Measurements from ENCODE around the gene LYPLA2. TPM values are rescaled to one million over a fixed set of nuclear protein-coding genes. Genes with fewer than 3 reads are reported as not detected.

The LYPLA2 gene
- total and polyA plus RNA-seq, 2 experiments from 2014 or later = 102 to 204 TPM

DNA sequence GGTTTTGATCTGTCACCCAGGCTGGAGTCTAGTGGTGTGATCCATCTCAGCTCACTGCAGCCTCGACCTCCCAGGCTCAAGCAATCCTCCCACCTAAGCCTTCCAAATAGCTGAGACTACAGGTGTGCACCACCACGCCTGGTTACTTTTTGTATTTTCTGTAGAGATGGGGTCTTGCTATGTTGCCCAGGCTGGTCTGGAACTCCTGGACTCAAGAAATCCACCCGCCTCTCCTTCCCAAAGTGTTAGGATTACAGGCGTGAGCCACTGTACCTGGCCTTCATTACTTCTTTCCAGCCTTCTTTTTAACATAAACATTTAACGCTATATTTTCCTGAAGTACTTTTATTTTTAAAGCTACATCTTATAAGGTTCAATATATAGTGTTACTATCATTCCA lies 52.7 kb downstream of the LYPLA2 start:
- H3K27ac Mint-ChIP-seq = no peak overlapping the region
- no peak for DNase-seq (ENCODE audit: low spot score)
- Histone ChIP-seq H3K27me3 (ENCODE audit: insufficient read depth) (no peaks in the 10 kb centered on the region), H3K4me2 (no peak overlapping the region), H3K9me2 (ENCODE audit: insufficient read depth) (no peaks in the 10 kb centered on the region), H3F3A (replicated peaks; ENCODE audit: low read depth) (no peaks in the 10 kb centered on the region), H3K27ac (ENCODE audit: low read depth) (no peak overlapping the region), H3K4me3 (no peak overlapping the region), H3K36me3 (ENCODE audit: insufficient read depth) (no peaks in the 10 kb centered on the region; the same call in 1 of the 2 replicates), H4K20me1 (replicated peaks; ENCODE audit: insufficient read depth) (no peaks in the 10 kb centered on the region), H2AFZ (no peak overlapping the region), H3K4me1 (ENCODE audit: insufficient read depth) (no peaks in the 10 kb centered on the region), H3K79me2 (replicated peaks; ENCODE audit: insufficient read depth) (no peaks in the 10 kb centered on the region)
- H3K27me3 Mint-ChIP-seq (ENCODE audit: insufficient read depth, low read depth, poor library complexity) = peaks cover 2% of the 10 kb centered on the region
- H3K9me3 Mint-ChIP-seq = peaks cover 12% of the 10 kb centered on the region; the same call in 2 of the 3 replicates
- peaks cover 18% of the 10 kb centered on the region; the same call in 2 of the 3 replicates for H3K36me3 Mint-ChIP-seq (ENCODE audit: low read depth)
- TF ChIP-seq, protein P1, sequence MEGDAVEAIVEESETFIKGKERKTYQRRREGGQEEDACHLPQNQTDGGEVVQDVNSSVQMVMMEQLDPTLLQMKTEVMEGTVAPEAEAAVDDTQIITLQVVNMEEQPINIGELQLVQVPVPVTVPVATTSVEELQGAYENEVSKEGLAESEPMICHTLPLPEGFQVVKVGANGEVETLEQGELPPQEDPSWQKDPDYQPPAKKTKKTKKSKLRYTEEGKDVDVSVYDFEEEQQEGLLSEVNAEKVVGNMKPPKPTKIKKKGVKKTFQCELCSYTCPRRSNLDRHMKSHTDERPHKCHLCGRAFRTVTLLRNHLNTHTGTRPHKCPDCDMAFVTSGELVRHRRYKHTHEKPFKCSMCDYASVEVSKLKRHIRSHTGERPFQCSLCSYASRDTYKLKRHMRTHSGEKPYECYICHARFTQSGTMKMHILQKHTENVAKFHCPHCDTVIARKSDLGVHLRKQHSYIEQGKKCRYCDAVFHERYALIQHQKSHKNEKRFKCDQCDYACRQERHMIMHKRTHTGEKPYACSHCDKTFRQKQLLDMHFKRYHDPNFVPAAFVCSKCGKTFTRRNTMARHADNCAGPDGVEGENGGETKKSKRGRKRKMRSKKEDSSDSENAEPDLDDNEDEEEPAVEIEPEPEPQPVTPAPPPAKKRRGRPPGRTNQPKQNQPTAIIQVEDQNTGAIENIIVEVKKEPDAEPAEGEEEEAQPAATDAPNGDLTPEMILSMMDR (conservative IDR thresholded peaks at IDR 0.05; ENCODE audit: low read depth in 2 of 2) = no peak
- TF ChIP-seq ZNF114 (CRISPR knock-in tag; IDR thresholded peaks at IDR 0.05) = no peak
- no peak for TF ChIP-seq CREB1 (CRISPR knock-in tag; IDR thresholded peaks at IDR 0.05; ENCODE audit: low read depth)
- TF ChIP-seq ZNF331 (CRISPR knock-in tag; IDR thresholded peaks at IDR 0.05; ENCODE audit: low read depth) = no peak
- no peak for TF ChIP-seq NANOG (IDR thresholded peaks at IDR 0.05; ENCODE audit: borderline replicate concordance)
- no peak for TF ChIP-seq EZH2phosphoT487 (IDR thresholded peaks at IDR 0.05; ENCODE audit: unreplicated experiment)
- TF ChIP-seq JUNB (IDR thresholded peaks at IDR 0.05; ENCODE audit: unreplicated experiment) = no peak
- TF ChIP-seq, protein P2, sequence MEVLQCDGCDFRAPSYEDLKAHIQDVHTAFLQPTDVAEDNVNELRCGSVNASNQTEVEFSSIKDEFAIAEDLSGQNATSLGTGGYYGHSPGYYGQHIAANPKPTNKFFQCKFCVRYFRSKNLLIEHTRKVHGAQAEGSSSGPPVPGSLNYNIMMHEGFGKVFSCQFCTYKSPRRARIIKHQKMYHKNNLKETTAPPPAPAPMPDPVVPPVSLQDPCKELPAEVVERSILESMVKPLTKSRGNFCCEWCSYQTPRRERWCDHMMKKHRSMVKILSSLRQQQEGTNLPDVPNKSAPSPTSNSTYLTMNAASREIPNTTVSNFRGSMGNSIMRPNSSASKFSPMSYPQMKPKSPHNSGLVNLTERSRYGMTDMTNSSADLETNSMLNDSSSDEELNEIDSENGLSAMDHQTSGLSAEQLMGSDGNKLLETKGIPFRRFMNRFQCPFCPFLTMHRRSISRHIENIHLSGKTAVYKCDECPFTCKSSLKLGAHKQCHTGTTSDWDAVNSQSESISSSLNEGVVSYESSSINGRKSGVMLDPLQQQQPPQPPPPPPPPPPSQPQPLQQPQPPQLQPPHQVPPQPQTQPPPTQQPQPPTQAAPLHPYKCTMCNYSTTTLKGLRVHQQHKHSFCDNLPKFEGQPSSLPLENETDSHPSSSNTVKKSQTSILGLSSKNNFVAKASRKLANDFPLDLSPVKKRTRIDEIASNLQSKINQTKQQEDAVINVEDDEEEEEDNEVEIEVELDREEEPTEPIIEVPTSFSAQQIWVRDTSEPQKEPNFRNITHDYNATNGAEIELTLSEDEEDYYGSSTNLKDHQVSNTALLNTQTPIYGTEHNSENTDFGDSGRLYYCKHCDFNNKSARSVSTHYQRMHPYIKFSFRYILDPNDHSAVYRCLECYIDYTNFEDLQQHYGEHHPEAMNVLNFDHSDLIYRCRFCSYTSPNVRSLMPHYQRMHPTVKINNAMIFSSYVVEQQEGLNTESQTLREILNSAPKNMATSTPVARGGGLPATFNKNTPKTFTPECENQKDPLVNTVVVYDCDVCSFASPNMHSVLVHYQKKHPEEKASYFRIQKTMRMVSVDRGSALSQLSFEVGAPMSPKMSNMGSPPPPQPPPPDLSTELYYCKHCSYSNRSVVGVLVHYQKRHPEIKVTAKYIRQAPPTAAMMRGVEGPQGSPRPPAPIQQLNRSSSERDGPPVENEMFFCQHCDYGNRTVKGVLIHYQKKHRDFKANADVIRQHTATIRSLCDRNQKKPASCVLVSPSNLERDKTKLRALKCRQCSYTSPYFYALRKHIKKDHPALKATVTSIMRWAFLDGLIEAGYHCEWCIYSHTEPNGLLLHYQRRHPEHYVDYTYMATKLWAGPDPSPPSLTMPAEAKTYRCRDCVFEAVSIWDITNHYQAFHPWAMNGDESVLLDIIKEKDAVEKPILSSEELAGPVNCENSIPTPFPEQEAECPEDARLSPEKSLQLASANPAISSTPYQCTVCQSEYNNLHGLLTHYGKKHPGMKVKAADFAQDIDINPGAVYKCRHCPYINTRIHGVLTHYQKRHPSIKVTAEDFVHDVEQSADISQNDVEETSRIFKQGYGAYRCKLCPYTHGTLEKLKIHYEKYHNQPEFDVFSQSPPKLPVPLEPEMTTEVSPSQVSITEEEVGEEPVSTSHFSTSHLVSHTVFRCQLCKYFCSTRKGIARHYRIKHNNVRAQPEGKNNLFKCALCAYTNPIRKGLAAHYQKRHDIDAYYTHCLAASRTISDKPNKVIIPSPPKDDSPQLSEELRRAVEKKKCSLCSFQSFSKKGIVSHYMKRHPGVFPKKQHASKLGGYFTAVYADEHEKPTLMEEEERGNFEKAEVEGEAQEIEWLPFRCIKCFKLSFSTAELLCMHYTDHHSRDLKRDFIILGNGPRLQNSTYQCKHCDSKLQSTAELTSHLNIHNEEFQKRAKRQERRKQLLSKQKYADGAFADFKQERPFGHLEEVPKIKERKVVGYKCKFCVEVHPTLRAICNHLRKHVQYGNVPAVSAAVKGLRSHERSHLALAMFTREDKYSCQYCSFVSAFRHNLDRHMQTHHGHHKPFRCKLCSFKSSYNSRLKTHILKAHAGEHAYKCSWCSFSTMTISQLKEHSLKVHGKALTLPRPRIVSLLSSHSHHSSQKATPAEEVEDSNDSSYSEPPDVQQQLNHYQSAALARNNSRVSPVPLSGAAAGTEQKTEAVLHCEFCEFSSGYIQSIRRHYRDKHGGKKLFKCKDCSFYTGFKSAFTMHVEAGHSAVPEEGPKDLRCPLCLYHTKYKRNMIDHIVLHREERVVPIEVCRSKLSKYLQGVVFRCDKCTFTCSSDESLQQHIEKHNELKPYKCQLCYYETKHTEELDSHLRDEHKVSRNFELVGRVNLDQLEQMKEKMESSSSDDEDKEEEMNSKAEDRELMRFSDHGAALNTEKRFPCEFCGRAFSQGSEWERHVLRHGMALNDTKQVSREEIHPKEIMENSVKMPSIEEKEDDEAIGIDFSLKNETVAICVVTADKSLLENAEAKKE (CRISPR knock-in tag; IDR thresholded peaks at IDR 0.05) = no peak
- no peak for TF ChIP-seq STAT1 (IDR thresholded peaks at IDR 0.05; ENCODE audit: unreplicated experiment)
- no peak for ATAC-seq
- no peaks in the 10 kb centered on the region for H3K4me1 Mint-ChIP-seq
- H3K4me3 Mint-ChIP-seq = no peak overlapping the region

Other genes starting within 250 kb of the LYPLA2 start
- gene ID3, start 231.6 kb upstream of the LYPLA2 start, total RNA-seq (2014; rRNA removed; shearing (Covaris generic)) = 153 and 164 TPM in 2 replicates
- 330 and 345 TPM in 2 replicates for gene ID3, start 231.6 kb upstream of the LYPLA2 start, polyA plus RNA-seq (2016; fragmentation: Nextera tagmentation; extraction: Ambion mirVana)
- gene RPL11, start 99.3 kb upstream of the LYPLA2 start, total RNA-seq (2014; rRNA removed; shearing (Covaris generic)) = 859 and 1,126 TPM in 2 replicates
- gene RPL11, start 99.3 kb upstream of the LYPLA2 start, polyA plus RNA-seq (2016; fragmentation: Nextera tagmentation; extraction: Ambion mirVana) = 1,427 and 1,484 TPM in 2 replicates
- gene ELOA, start 47.7 kb upstream of the LYPLA2 start, total RNA-seq (2014; rRNA removed; shearing (Covaris generic)) = 38.1 and 49.1 TPM in 2 replicates
- gene ELOA, start 47.7 kb upstream of the LYPLA2 start, polyA plus RNA-seq (2016; fragmentation: Nextera tagmentation; extraction: Ambion mirVana) = 55.7 and 57.7 TPM in 2 replicates
- 90.7 and 99.0 TPM in 2 replicates for gene PITHD1, start 12.7 kb upstream of the LYPLA2 start, total RNA-seq (2014; rRNA removed; shearing (Covaris generic))
- gene PITHD1, start 12.7 kb upstream of the LYPLA2 start, polyA plus RNA-seq (2016; fragmentation: Nextera tagmentation; extraction: Ambion mirVana) = 52.2 and 52.9 TPM in 2 replicates
- 31.7 and 34.6 TPM in 2 replicates for gene GALE, start 9.6 kb downstream of the LYPLA2 start, total RNA-seq (2014; rRNA removed; shearing (Covaris generic))
- 28.1 and 30.1 TPM in 2 replicates for gene GALE, start 9.6 kb downstream of the LYPLA2 start, polyA plus RNA-seq (2016; fragmentation: Nextera tagmentation; extraction: Ambion mirVana)
- gene HMGCL, start 34.3 kb downstream of the LYPLA2 start, total RNA-seq (2014; rRNA removed; shearing (Covaris generic)) = 13.7 and 16.9 TPM in 2 replicates
- 9.1 and 11.6 TPM in 2 replicates for gene HMGCL, start 34.3 kb downstream of the LYPLA2 start, polyA plus RNA-seq (2016; fragmentation: Nextera tagmentation; extraction: Ambion mirVana)
- gene FUCA1, start 77.1 kb downstream of the LYPLA2 start, total RNA-seq (2014; rRNA removed; shearing (Covaris generic)) = 8.5 and 10.2 TPM in 2 replicates
- 3.5 and 4.4 TPM in 2 replicates for gene FUCA1, start 77.1 kb downstream of the LYPLA2 start, polyA plus RNA-seq (2016; fragmentation: Nextera tagmentation; extraction: Ambion mirVana)
- not detected in 2 replicates for gene CNR2, start 122.2 kb downstream of the LYPLA2 start, total RNA-seq (2014; rRNA removed; shearing (Covaris generic))
- gene CNR2, start 122.2 kb downstream of the LYPLA2 start, polyA plus RNA-seq (2016; fragmentation: Nextera tagmentation; extraction: Ambion mirVana) = not detected in 2 replicates
- gene PNRC2, start 168.7 kb downstream of the LYPLA2 start, total RNA-seq (2014; rRNA removed; shearing (Covaris generic)) = 144 and 157 TPM in 2 replicates
- gene PNRC2, start 168.7 kb downstream of the LYPLA2 start, polyA plus RNA-seq (2016; fragmentation: Nextera tagmentation; extraction: Ambion mirVana) = 218 and 237 TPM in 2 replicates
- gene SRSF10, start 189.2 kb downstream of the LYPLA2 start, total RNA-seq (2014; rRNA removed; shearing (Covaris generic)) = 191 and 196 TPM in 2 replicates
- 242 and 275 TPM in 2 replicates for gene SRSF10, start 189.2 kb downstream of the LYPLA2 start, polyA plus RNA-seq (2016; fragmentation: Nextera tagmentation; extraction: Ambion mirVana)